HepG2 (cell line): ENCODE measurements around the gene BAHCC1. TPM values are rescaled to one million over a fixed set of nuclear protein-coding genes. Genes with fewer than 3 reads are reported as not detected.

ENCODE experiments used
- BRCA1 ChIP-seq: sonication (generic); formaldehyde crosslinking; IDR thresholded peaks from 2 replicates; pipeline ENCODE4 v1.4.0; 2020; ENCODE audit warnings: missing genetic modification reagents
- FOSL1 ChIP-seq: sonication (generic); formaldehyde crosslinking; IDR thresholded peaks from 2 replicates; pipeline ENCODE4 v1.9.0; 2021; ENCODE audit warnings: missing genetic modification reagents, borderline replicate concordance
- HIVEP1 ChIP-seq: sonication (generic); formaldehyde crosslinking; IDR thresholded peaks from 2 replicates; pipeline ENCODE4 v1.4.0; 2020; ENCODE audit warnings: mild to moderate bottlenecking, missing genetic modification reagents
- KLF9 ChIP-seq: IDR thresholded peaks from 2 replicates; pipeline ENCODE4 v1.6.1; 2016; ENCODE audit warnings: low read depth
- MAF1 ChIP-seq: sonication (generic); formaldehyde crosslinking; IDR thresholded peaks from 2 replicates; pipeline ENCODE4 v1.5.0; 2020; ENCODE audit warnings: missing genetic modification reagents, borderline replicate concordance
- NBN ChIP-seq: fragments of 450-650 bp; conservative IDR thresholded peaks from 2 replicates; pipeline ENCODE4 v1.6.1; 2017
- NFYC ChIP-seq: IDR thresholded peaks from 2 replicates; pipeline ENCODE4 v1.6.1; 2016; ENCODE audit warnings: missing genetic modification reagents, missing compliant biosample characterization
- SNRNP70 ChIP-seq: fragments of 200-400 bp; formaldehyde crosslinking; IDR thresholded peaks from 2 replicates; pipeline ENCODE4 v1.6.1; 2017; ENCODE audit warnings: mild to moderate bottlenecking, low read depth, low read length, moderate library complexity
- SSRP1 ChIP-seq: IDR thresholded peaks from 2 replicates; pipeline ENCODE4 v1.6.1; 2016; ENCODE audit warnings: control low read depth
- TCF7L2 ChIP-seq: IDR thresholded peaks from 2 replicates; pipeline ENCODE4 v1.6.1; 2011; ENCODE audit warnings: mild to moderate bottlenecking, low read depth, low read length, moderate library complexity
- YY1 ChIP-seq: IDR thresholded peaks from 2 replicates; pipeline ENCODE4 v1.6.1; 2011; ENCODE audit warnings: low read length, low read depth, moderate library complexity, mild to moderate bottlenecking; ENCODE audit not compliant: insufficient read depth, insufficient replicate concordance
- ZBTB21 ChIP-seq: sonication (generic); formaldehyde crosslinking; IDR thresholded peaks from 2 replicates; pipeline ENCODE4 v1.4.0; 2020; ENCODE audit warnings: missing genetic modification reagents
- ZNF225 ChIP-seq: sonication (generic); formaldehyde crosslinking; IDR thresholded peaks from 2 replicates; pipeline ENCODE4 v1.4.0; 2020; ENCODE audit warnings: mild to moderate bottlenecking, missing genetic modification reagents
- ZNF484 ChIP-seq: sonication (generic); formaldehyde crosslinking; IDR thresholded peaks from 2 replicates; pipeline ENCODE4 v1.5.1; 2020; ENCODE audit warnings: mild to moderate bottlenecking, low read depth, missing genetic modification reagents, borderline replicate concordance
- ZNF577 ChIP-seq: sonication (generic); formaldehyde crosslinking; IDR thresholded peaks from 2 replicates; pipeline ENCODE4 v1.4.0; 2020; ENCODE audit warnings: mild to moderate bottlenecking, low read depth, missing genetic modification reagents, borderline replicate concordance
- ZNF75D ChIP-seq: sonication (generic); formaldehyde crosslinking; IDR thresholded peaks from 2 replicates; pipeline ENCODE4 v1.8.1; 2023; ENCODE audit warnings: missing genetic modification reagents, mild to moderate bottlenecking, borderline replicate concordance
- ZNF850 ChIP-seq: sonication (generic); formaldehyde crosslinking; conservative IDR thresholded peaks from 2 replicates; pipeline ENCODE4 v1.9.0; 2021; ENCODE audit warnings: mild to moderate bottlenecking, missing genetic modification reagents
- polyA plus RNA-seq, 8 experiments: library from polyadenylated mRNA; depleted of rRNA in 3 of 8; stranded (reverse) in 7 of 8; unstranded in 1 of 8; fragments of >200 nt; fragmentation: Illumina TruSeq in 4 of 8; extraction: Trizol in 4 of 8; gene quantifications; 2 replicates each; pipeline versions ENCODE4 v1.2.1 to v1.2.3, GENCODE V29; 2011 to 2016; ENCODE audit warnings: low read depth in 4 of 8, missing spikeins in 1 of 8, mixed read lengths in 1 of 8; ENCODE audit not compliant: insufficient read depth in 1 of 8
- total RNA-seq, 5 experiments: library from RNA; depleted of rRNA; stranded (reverse); fragments of >200 nt; fragmentation: Illumina TruSeq; extraction: Trizol; gene quantifications; 2 replicates each; pipeline ENCODE4 v1.2.3, GENCODE V29; 2016; ENCODE audit warnings: low read depth in 1 of 5
- TF ChIP-seq, protein P1 (sequence below): sonication (generic); formaldehyde crosslinking; conservative IDR thresholded peaks from 2 replicates; pipeline ENCODE4 v1.8.0; 2022; ENCODE audit warnings: missing genetic modification reagents
- TF ChIP-seq, protein P2 (sequence below): sonication (generic); formaldehyde crosslinking; IDR thresholded peaks from 2 replicates; pipeline ENCODE4 v1.4.0; 2020; ENCODE audit warnings: mild to moderate bottlenecking, low read depth, missing genetic modification reagents
- TF ChIP-seq, protein P3 (sequence below): sonication (generic); formaldehyde crosslinking; IDR thresholded peaks from 2 replicates; pipeline ENCODE4 v1.4.0; 2020; ENCODE audit warnings: mild to moderate bottlenecking, missing genetic modification reagents
- TF ChIP-seq, protein P4 (sequence below): sonication (generic); formaldehyde crosslinking; IDR thresholded peaks from 2 replicates; pipeline ENCODE4 v1.4.0; 2020; ENCODE audit warnings: mild to moderate bottlenecking, missing genetic modification reagents
- TF ChIP-seq, protein P5 (sequence below): sonication (generic); formaldehyde crosslinking; IDR thresholded peaks from 2 replicates; pipeline ENCODE4 v1.9.0; 2022; ENCODE audit warnings: missing genetic modification reagents, mild to moderate bottlenecking, borderline replicate concordance

Gene BAHCC1
- total and polyA plus RNA-seq, 2 of the 13 experiments (the other 11 are each of a cell fraction or from before 2014, with no cell fraction given) = 1.4 to 1.7 TPM

DNA sequence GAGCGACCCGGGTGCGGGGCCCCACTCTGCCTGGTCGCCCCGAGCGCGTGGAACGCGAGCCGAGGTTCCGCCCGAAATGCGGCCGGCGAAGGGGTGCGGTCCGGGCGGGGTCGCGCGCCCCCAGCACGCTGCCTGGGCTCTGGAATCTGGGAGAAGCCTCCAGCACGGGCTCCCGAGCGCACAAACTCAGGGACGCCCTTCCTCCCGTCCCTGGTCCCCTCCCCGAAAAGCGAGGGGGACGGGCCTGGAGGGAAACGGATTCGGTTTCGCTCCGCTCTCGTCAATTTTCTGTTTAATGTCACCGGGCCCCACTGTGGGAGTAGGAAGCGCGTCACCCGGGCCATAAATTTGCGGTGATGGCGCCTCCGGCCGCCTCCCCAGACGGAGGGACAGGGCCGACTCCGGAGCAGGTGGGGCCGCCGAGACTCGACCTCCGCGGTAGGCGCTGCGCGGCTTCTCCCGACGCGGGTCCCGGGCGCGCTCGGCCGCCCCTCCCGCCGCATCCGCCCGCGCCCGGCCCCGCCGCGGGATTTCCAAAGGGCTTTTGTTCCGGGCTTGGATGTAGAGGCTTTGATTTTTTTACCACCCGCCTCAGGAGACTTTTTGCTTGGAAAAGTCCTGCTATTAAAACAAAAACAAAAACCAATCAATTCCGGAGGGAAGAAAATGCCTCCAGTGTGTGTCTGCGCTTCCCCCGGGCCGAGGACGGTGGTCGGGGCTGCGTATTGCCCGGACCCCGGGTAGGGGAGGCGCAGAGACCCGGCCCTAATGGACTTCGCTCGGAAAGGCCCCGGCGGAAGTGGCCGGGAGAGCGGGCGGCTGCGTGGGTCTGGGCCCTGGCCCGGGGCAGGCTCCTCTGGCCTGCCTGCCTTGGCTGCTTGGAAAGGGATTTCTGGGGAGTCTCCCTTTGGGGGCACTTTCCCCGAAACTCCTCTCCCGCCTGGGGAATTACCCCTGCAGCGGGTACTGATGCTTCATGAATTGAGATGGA lies 7.9 kb upstream of the BAHCC1 start (continued):
- TF ChIP-seq, protein P1, sequence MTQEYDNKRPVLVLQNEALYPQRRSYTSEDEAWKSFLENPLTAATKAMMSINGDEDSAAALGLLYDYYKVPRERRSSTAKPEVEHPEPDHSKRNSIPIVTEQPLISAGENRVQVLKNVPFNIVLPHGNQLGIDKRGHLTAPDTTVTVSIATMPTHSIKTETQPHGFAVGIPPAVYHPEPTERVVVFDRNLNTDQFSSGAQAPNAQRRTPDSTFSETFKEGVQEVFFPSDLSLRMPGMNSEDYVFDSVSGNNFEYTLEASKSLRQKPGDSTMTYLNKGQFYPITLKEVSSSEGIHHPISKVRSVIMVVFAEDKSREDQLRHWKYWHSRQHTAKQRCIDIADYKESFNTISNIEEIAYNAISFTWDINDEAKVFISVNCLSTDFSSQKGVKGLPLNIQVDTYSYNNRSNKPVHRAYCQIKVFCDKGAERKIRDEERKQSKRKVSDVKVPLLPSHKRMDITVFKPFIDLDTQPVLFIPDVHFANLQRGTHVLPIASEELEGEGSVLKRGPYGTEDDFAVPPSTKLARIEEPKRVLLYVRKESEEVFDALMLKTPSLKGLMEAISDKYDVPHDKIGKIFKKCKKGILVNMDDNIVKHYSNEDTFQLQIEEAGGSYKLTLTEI = no peak
- TF ChIP-seq ZNF850 (CRISPR knock-in tag) (no peak), ZNF484 (no peak), ZNF225 (0 out of 2 replicates have a peak, but pooled peaks have one; percentile 1), FOSL1 (no peak), KLF9 (no peak), NBN (no peak), SSRP1 (no peak), YY1 (no peak), BRCA1 (CRISPR knock-in tag) (no peak), NFYC (CRISPR knock-in tag) (no peak), TCF7L2 (no peak), ZNF75D (no peak), SNRNP70 (no peak), MAF1 (no peak), HIVEP1 (no peak), ZNF577 (no peak), ZBTB21 (CRISPR knock-in tag) (no peak)
- TF ChIP-seq, protein P2, sequence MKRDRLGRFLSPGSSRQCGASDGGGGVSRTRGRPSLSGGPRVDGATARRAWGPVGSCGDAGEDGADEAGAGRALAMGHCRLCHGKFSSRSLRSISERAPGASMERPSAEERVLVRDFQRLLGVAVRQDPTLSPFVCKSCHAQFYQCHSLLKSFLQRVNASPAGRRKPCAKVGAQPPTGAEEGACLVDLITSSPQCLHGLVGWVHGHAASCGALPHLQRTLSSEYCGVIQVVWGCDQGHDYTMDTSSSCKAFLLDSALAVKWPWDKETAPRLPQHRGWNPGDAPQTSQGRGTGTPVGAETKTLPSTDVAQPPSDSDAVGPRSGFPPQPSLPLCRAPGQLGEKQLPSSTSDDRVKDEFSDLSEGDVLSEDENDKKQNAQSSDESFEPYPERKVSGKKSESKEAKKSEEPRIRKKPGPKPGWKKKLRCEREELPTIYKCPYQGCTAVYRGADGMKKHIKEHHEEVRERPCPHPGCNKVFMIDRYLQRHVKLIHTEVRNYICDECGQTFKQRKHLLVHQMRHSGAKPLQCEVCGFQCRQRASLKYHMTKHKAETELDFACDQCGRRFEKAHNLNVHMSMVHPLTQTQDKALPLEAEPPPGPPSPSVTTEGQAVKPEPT (CRISPR knock-in tag) = no peak
- TF ChIP-seq, protein P3, sequence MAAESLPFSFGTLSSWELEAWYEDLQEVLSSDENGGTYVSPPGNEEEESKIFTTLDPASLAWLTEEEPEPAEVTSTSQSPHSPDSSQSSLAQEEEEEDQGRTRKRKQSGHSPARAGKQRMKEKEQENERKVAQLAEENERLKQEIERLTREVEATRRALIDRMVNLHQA (CRISPR knock-in tag) = no peak
- TF ChIP-seq, protein P4, sequence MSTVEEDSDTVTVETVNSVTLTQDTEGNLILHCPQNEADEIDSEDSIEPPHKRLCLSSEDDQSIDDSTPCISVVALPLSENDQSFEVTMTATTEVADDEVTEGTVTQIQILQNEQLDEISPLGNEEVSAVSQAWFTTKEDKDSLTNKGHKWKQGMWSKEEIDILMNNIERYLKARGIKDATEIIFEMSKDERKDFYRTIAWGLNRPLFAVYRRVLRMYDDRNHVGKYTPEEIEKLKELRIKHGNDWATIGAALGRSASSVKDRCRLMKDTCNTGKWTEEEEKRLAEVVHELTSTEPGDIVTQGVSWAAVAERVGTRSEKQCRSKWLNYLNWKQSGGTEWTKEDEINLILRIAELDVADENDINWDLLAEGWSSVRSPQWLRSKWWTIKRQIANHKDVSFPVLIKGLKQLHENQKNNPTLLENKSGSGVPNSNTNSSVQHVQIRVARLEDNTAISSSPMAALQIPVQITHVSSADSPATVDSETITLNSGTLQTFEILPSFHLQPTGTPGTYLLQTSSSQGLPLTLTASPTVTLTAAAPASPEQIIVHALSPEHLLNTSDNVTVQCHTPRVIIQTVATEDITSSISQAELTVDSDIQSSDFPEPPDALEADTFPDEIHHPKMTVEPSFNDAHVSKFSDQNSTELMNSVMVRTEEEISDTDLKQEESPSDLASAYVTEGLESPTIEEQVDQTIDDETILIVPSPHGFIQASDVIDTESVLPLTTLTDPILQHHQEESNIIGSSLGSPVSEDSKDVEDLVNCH (CRISPR knock-in tag) = no peak
- TF ChIP-seq, protein P5, sequence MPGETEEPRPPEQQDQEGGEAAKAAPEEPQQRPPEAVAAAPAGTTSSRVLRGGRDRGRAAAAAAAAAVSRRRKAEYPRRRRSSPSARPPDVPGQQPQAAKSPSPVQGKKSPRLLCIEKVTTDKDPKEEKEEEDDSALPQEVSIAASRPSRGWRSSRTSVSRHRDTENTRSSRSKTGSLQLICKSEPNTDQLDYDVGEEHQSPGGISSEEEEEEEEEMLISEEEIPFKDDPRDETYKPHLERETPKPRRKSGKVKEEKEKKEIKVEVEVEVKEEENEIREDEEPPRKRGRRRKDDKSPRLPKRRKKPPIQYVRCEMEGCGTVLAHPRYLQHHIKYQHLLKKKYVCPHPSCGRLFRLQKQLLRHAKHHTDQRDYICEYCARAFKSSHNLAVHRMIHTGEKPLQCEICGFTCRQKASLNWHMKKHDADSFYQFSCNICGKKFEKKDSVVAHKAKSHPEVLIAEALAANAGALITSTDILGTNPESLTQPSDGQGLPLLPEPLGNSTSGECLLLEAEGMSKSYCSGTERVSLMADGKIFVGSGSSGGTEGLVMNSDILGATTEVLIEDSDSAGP (CRISPR knock-in tag) = peak; percentile 34; the same call in 1 of the 2 replicates
